ENCODE measurements around the gene MAGI1. TPM values are rescaled to one million over a fixed set of nuclear protein-coding genes. Genes with fewer than 3 reads are reported as not detected.

MAGI1 gene
- total RNA-seq, 4 donors from 2014 or later = 7.6 to 42.9 (median 37.0) TPM

GRCh38 chr3:65483011-65483410 is 555.7 kb downstream of the MAGI1 start:
- Histone ChIP-seq H3K27me3 (no peaks in the 10 kb centered on the region), H3K4me3 (no peak overlapping the region), H3K4me1 (peaks cover 0 to 13% of the 10 kb centered on the region in 2 donors), H3K9me3 (no peaks in the 10 kb centered on the region), H3K27ac (no peak overlapping the region), H3K36me3 (no peaks in the 10 kb centered on the region)
- TF ChIP-seq CTCF (IDR thresholded peaks at IDR 0.05) (no peak), POLR2A (IDR thresholded peaks at IDR 0.05) (no peak)
- no peak for DNase-seq
- intact Hi-C loops (cut with DNase I; ENCODE audit: low total_unique reads) = no loop called here

GRCh38 chr3:65481085-65481484 is 557.6 kb downstream of the MAGI1 start:
- Histone ChIP-seq H3K4me1 (peaks cover 0 to 13% of the 10 kb centered on the region in 2 donors), H3K4me3 (no peak overlapping the region), H3K27me3 (no peaks in the 10 kb centered on the region), H3K27ac (no peak overlapping the region), H3K9me3 (no peaks in the 10 kb centered on the region), H3K36me3 (no peaks in the 10 kb centered on the region)
- no peak for DNase-seq
- intact Hi-C loops (cut with DNase I; ENCODE audit: low total_unique reads) = no loop called here
- TF ChIP-seq CTCF (IDR thresholded peaks at IDR 0.05) (no peak), POLR2A (IDR thresholded peaks at IDR 0.05) (no peak)

GRCh38 chr3:65479990-65480389 is 558.7 kb downstream of the MAGI1 start:
- DNase-seq = no peak
- no peaks in the 10 kb centered on the region for H3K27me3 ChIP-seq
- H3K9me3 ChIP-seq = no peaks in the 10 kb centered on the region
- TF ChIP-seq POLR2A (IDR thresholded peaks at IDR 0.05) (no peak), CTCF (IDR thresholded peaks at IDR 0.05) (no peak)
- no peaks in the 10 kb centered on the region for H3K36me3 ChIP-seq
- no peak overlapping the region for H3K4me3 ChIP-seq
- no peak overlapping the region for H3K27ac ChIP-seq
- intact Hi-C loops (cut with DNase I; ENCODE audit: low total_unique reads) = no loop called here
- H3K4me1 ChIP-seq = peaks cover 0 to 13% of the 10 kb centered on the region in 2 donors

- DNase-seq = no peak
- H3K27ac ChIP-seq = no peak overlapping the region
- TF ChIP-seq POLR2A (IDR thresholded peaks at IDR 0.05) (no peak), CTCF (IDR thresholded peaks at IDR 0.05) (no peak)
- no peaks in the 10 kb centered on the region for H3K9me3 ChIP-seq
- no peaks in the 10 kb centered on the region for H3K36me3 ChIP-seq
- H3K4me1 ChIP-seq = peaks cover 0 to 2% of the 10 kb centered on the region in 2 donors
- intact Hi-C loops (cut with DNase I; ENCODE audit: low total_unique reads) = no loop called here
- H3K4me3 ChIP-seq = no peak overlapping the region
- no peaks in the 10 kb centered on the region for H3K27me3 ChIP-seq
Measured at GRCh38 chr3:65478551-65479500, 559.9 kb downstream of the MAGI1 start.

- Histone ChIP-seq H3K4me3 (no peak overlapping the region), H3K9me3 (no peaks in the 10 kb centered on the region), H3K36me3 (no peaks in the 10 kb centered on the region), H3K27me3 (no peaks in the 10 kb centered on the region), H3K4me1 (no peaks in the 10 kb centered on the region), H3K27ac (no peak overlapping the region)
- DNase-seq = no peak
- intact Hi-C loops (cut with DNase I; ENCODE audit: low total_unique reads) = no loop called here
- no peak for TF ChIP-seq CTCF (IDR thresholded peaks at IDR 0.05)
- no peak for TF ChIP-seq POLR2A (IDR thresholded peaks at IDR 0.05)
Measured at GRCh38 chr3:65473736-65474135, 565.0 kb downstream of the MAGI1 start.

Data from uterus (tissue), 4 donors.